GM19193 (cell line): Measurements from ENCODE around the gene TMEM86B.

Experiments
- POLR2A ChIP-seq: IDR thresholded peaks from 4 replicates; pipeline ENCODE4 v1.6.1; 2011; ENCODE audit not compliant: insufficient read depth, insufficient read length; ENCODE audit errors: extremely low read depth

TMEM86B gene

DNA sequence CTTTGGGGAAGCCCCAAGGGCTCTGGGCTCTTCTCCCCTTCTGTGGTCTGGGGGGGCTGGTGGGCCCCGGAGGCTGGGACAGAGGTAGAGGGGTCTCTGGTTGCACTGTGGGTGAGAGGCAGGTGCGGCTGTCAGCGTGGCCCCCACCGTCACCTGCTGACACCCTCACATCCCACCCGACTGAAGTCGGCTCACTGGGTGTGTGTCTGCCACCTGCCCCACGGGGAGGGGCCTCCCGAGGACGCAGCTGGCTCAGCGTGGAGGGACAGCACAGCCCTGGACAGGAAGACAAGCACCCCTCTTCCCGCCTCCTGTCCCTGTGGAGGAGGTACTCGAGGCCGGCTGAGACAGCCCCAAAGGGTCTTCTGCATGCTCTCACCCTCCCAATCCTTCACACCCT, 2.2 kb upstream of the TMEM86B start:
- no peak for TF ChIP-seq POLR2A

DNA sequence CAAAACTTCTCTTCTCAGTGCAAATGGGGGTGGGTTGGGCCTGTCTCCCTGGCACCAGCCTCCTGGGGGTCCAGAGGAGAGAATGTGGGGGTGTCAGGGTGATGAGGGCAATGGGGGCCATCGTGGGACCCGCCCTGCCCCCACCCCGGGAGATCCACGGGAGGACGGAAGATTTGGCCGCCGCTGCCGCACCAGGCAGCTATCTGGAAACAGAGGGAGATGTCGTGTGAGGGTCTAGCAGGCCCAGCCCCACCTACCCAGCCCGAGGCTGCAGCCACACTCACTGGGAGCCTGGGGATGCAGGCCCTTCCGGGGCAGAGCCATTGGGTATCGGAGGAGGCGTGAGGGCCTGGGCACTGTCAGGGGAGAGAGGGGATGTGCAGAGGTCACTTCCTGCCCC, 1.8 kb upstream of the TMEM86B start:
- TF ChIP-seq POLR2A, result no peak

GRCh38 chr19:55229789-55230182, 1.2 kb upstream of the TMEM86B start:
- TF ChIP-seq POLR2A, result no peak

GRCh38 chr19:55229145-55229788, 704 bp upstream of the TMEM86B start:
- no peak for TF ChIP-seq POLR2A

- TF ChIP-seq POLR2A, result peak; percentile 7
These were observed 560 bp downstream of the TMEM86B start for GRCh38 chr19:55228015-55228391.

- no peak for TF ChIP-seq POLR2A
These were observed 1.1 kb downstream of the TMEM86B start for GRCh38 chr19:55227241-55228014.

- no peak for TF ChIP-seq POLR2A
These were observed 1.8 kb downstream of the TMEM86B start for GRCh38 chr19:55226788-55227187.

GRCh38 chr19:55226273-55226672, 2.3 kb downstream of the TMEM86B start:
- TF ChIP-seq POLR2A, result no peak

- TF ChIP-seq POLR2A, result no peak
These were observed 3.1 kb downstream of the TMEM86B start for GRCh38 chr19:55225415-55225958.

DNA sequence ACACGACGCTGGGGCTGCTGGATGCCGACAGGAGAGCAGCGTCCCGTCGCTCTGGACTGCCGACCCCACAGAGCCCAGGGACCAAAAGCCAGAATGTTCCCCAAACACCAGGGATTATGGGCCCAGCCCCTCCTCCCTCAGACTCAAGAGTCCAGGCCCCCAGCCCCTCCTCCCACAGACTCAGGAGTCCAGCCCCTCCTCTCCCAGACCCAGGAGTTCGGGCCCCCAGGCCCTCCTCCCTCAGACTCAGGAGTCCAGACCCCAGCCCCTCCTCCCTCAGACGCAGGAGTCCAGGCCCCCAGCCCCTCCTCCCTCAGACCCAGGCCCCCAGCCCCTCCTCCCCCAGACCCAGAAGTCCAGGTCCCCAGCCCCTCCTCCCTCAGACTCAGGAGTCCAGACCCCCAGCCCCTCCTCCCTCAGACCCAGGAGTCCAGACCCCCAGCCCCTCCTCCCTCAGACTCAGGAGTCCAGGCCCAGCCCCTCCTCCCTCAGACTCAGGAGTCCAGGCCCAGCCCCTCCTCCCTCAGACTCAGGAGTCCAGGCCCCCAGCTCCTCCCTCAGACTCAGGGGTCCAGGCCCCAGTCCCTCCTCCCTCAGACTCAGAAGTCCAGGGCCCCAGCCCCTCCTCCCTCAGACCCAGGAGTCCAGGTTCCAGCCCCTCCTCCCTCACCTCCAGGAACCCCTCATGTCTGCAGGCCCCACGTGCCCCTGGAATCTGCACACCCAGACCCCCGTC, 3.7 kb downstream of the TMEM86B start:
- TF ChIP-seq POLR2A, result peak; percentile 6

GRCh38 chr19:55224038-55224665, 4.4 kb downstream of the TMEM86B start:
- no peak for TF ChIP-seq POLR2A

- no peak for TF ChIP-seq POLR2A
These were observed 5.1 kb downstream of the TMEM86B start for GRCh38 chr19:55223291-55224037.

- TF ChIP-seq POLR2A, result no peak
These were observed 8.0 kb downstream of the TMEM86B start for GRCh38 chr19:55220525-55220924.

DNA sequence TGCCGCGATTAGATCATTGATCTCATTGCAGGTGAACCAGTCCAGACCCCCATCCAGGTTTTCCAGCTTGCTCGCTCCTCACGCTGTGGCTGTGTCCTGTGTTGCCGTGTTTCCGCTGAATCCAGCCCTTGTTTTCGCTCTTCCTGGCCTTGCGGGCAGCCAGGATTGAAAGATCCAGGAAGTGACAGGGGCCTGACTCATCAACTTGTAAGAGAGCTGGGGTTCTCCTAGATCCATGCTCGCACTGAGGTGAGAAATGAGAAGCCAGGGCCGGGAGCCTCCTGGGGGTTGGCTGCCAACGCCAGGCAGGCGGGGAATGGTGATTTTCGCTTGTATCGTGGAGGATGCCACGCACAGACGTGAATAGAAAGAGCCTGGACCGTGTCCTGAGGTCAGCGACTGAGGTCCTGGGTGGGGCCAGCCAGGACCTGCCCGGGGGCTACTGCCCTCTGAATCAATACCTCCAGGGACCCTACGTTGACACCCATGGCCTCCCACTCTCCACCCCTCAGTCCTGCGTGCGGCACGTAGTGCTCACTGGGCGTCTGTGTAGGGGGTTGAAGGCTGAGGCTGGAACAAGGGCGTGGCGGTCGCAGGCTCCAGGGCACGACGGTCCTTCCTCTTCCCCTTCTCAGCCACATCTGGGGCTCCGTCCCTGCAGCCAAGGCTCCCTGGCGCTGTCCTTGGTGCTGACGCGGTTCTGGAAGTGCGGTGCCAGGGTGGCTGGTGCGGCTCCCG, 11.9 kb downstream of the TMEM86B start:
- TF ChIP-seq POLR2A, result no peak
